Lower lobe of right lung (tissue), 2 donors: ENCODE results near the gene NACA2. TPM values are rescaled to one million over a fixed set of nuclear protein-coding genes. Genes with fewer than 3 reads are reported as not detected.
"Not testable (repeated sequence)": the region's sequence is repeated elsewhere in the genome, so short reads cannot be mapped to it uniquely, and the experiment has no call there.

ENCODE experiments used
- ATAC-seq, 2 donors: fragments of 200-7000 bp; cut with Tn5 transposase; one replicate each; pipeline ENCODE4 v1.9.1; 2020 to 2022; ENCODE audit warnings: mild to moderate bottlenecking in 2 of 2, moderate library complexity in 2 of 2
- DNase-seq: peaks from one replicate; pipeline ENCODE4 v3.0.0-alpha.2; 2020
- H3K27ac ChIP-seq: fragments of 200-600 bp; one replicate; pipeline ENCODE4 v1.8.0; 2022
- H3K27me3 ChIP-seq: fragments of 200-600 bp; one replicate; pipeline ENCODE4 v1.8.0; 2022; ENCODE audit warnings: low read depth
- H3K36me3 ChIP-seq: fragments of 200-600 bp; one replicate; pipeline ENCODE4 v1.8.0; 2022; ENCODE audit warnings: mild to moderate bottlenecking
- H3K4me1 ChIP-seq: fragments of 200-600 bp; one replicate; pipeline ENCODE4 v1.8.0; 2022
- H3K4me3 ChIP-seq: fragments of 200-600 bp; one replicate; pipeline ENCODE4 v1.8.0; 2022; ENCODE audit warnings: mild to moderate bottlenecking
- H3K9me3 ChIP-seq: fragments of 200-600 bp; one replicate; pipeline ENCODE4 v1.8.0; 2022
- CTCF ChIP-seq: fragments of 200-600 bp; IDR thresholded peaks from one replicate; pipeline ENCODE4 v1.8.0; 2022; ENCODE audit warnings: antibody characterized with exemption, mild to moderate bottlenecking
- intact Hi-C: fragments of 100-400 bp; cut with DNase I; formaldehyde crosslinking; loops from one replicate; pipeline ENCODE4 v1.11.0; 2022
- total RNA-seq: library from RNA; stranded (reverse); fragmentation: NEBNext Ultra II Directional; extraction: Animal tissue kit (Norgen Biotek cat#: 25700); gene quantifications from one replicate; pipeline ENCODE4 v1.2.1, GENCODE V29; 2021
- donor health status: DM: no; HTN: yes; CAD: no; lungs with severe emphysema.

Gene NACA2
- total RNA-seq, 1 donor from 2014 or later, result not detected

- Histone ChIP-seq H3K36me3 (no peaks in the 10 kb centered on the region), H3K9me3 (no peaks in the 10 kb centered on the region), H3K4me1 (no peaks in the 10 kb centered on the region), H3K4me3 (no peak overlapping the region), H3K27me3 (peaks cover 3% of the 10 kb centered on the region), H3K27ac (no peak overlapping the region)
- intact Hi-C loops, result no loop called here
- DNase-seq, result no peak
- TF ChIP-seq CTCF, result no peak
- ATAC-seq, result no peak
Observed at GRCh38 chr17:61587242-61587641, 3.8 kb downstream of the NACA2 start.

GRCh38 chr17:61586622-61587021, 4.4 kb downstream of the NACA2 start:
- H3K27ac ChIP-seq, H3K36me3 ChIP-seq, H3K4me3 ChIP-seq, DNase-seq, H3K4me1 ChIP-seq, intact Hi-C loops, H3K27me3 ChIP-seq, H3K9me3 ChIP-seq, ATAC-seq: not testable (repeated sequence)

GRCh38 chr17:61586031-61586566, 4.9 kb downstream of the NACA2 start:
- no peaks in the 10 kb centered on the region for H3K9me3 ChIP-seq
- no peaks in the 10 kb centered on the region for H3K4me1 ChIP-seq
- ATAC-seq, result no peak
- intact Hi-C loops, result no loop called here
- no peak for TF ChIP-seq CTCF
- H3K4me3 ChIP-seq, result no peak overlapping the region
- DNase-seq, result no peak
- peaks cover 3% of the 10 kb centered on the region for H3K27me3 ChIP-seq
- H3K36me3 ChIP-seq, result no peaks in the 10 kb centered on the region
- no peak overlapping the region for H3K27ac ChIP-seq

- no peaks in the 10 kb centered on the region for H3K4me1 ChIP-seq
- no peak overlapping the region for H3K4me3 ChIP-seq
- H3K27me3 ChIP-seq, result no peaks in the 10 kb centered on the region
- no peaks in the 10 kb centered on the region for H3K9me3 ChIP-seq
- no peaks in the 10 kb centered on the region for H3K36me3 ChIP-seq
- DNase-seq (no peak), ATAC-seq (no peak)
- intact Hi-C loops, result no loop called here
- H3K27ac ChIP-seq, result no peak overlapping the region
- TF ChIP-seq CTCF, result no peak
Observed at GRCh38 chr17:61584866-61585265, 6.2 kb downstream of the NACA2 start.

GRCh38 chr17:61584266-61584665, 6.8 kb downstream of the NACA2 start:
- intact Hi-C loops, result no loop called here
- no peak for ATAC-seq
- DNase-seq, result no peak
- Histone ChIP-seq H3K4me1 (no peaks in the 10 kb centered on the region), H3K27me3 (no peaks in the 10 kb centered on the region), H3K27ac (no peak overlapping the region), H3K9me3 (no peaks in the 10 kb centered on the region), H3K4me3 (no peak overlapping the region), H3K36me3 (no peaks in the 10 kb centered on the region)
- no peak for TF ChIP-seq CTCF

- Histone ChIP-seq H3K9me3 (no peaks in the 10 kb centered on the region), H3K4me1 (no peaks in the 10 kb centered on the region), H3K27ac (no peak overlapping the region), H3K27me3 (no peaks in the 10 kb centered on the region), H3K36me3 (no peaks in the 10 kb centered on the region), H3K4me3 (no peak overlapping the region)
- ATAC-seq (no peak), DNase-seq (no peak)
- intact Hi-C loops, result no loop called here
- no peak for TF ChIP-seq CTCF
Observed at GRCh38 chr17:61583660-61584264, 7.3 kb downstream of the NACA2 start.
